Small intestine (tissue), 7 donors: ENCODE measurements around the gene ITPRIPL2. TPM values are rescaled to one million over a fixed set of nuclear protein-coding genes. Genes with fewer than 3 reads are reported as not detected.

Experiments
- DNase-seq, 2 donors: peaks; one replicate each; pipeline versions ENCODE4 v3.0.0 to v3.0.0-alpha.2; 2013
- FAIRE-seq: peaks from 2 replicates; lab custom pipeline; 2012; peaks lifted over from hg19 to GRCh38; lab: Jason Lieb, UNC
- H3K27ac ChIP-seq, 3 donors: one replicate each; pipeline ENCODE4 v1.5.1; 2013; ENCODE audit warnings: low read length in 2 of 3, mild to moderate bottlenecking in 2 of 3, control low read depth in 1 of 3, inconsistent platforms in 1 of 3, low read depth in 1 of 3, moderate library complexity in 1 of 3
- H3K27me3 ChIP-seq, 3 donors: one replicate each; pipeline ENCODE4 v1.6.1; 2013; ENCODE audit warnings: low read length in 3 of 3, inconsistent platforms in 1 of 3; ENCODE audit not compliant: control insufficient read depth in 3 of 3, insufficient read depth in 3 of 3
- H3K36me3 ChIP-seq, 3 donors: one replicate each; pipeline ENCODE4 v1.6.1; 2013; ENCODE audit warnings: low read length in 3 of 3, inconsistent platforms in 1 of 3, low read depth in 1 of 3, mild to moderate bottlenecking in 1 of 3, moderate library complexity in 1 of 3; ENCODE audit not compliant: control insufficient read depth in 3 of 3, insufficient read depth in 2 of 3
- H3K4me1 ChIP-seq, 3 donors: one replicate each; pipeline ENCODE4 v1.6.1; 2013; ENCODE audit warnings: low read length in 2 of 3, inconsistent platforms in 1 of 3, low read depth in 1 of 3, mild to moderate bottlenecking in 1 of 3, moderate library complexity in 1 of 3; ENCODE audit not compliant: control insufficient read depth in 3 of 3, insufficient read depth in 2 of 3
- H3K4me3 ChIP-seq, 3 donors: one replicate each; pipeline ENCODE4 v1.5.1; 2013; ENCODE audit warnings: low read length in 3 of 3, control low read depth in 1 of 3, inconsistent platforms in 1 of 3, low read depth in 1 of 3, mild to moderate bottlenecking in 1 of 3, moderate library complexity in 1 of 3
- H3K9me3 ChIP-seq, 2 donors: one replicate each; pipeline ENCODE4 v1.6.1; 2013; ENCODE audit warnings: low read depth in 1 of 2, low read length in 1 of 2; ENCODE audit not compliant: control insufficient read depth in 2 of 2, insufficient read depth in 1 of 2
- whole genome bisulfite sequencing, 3 donors: extraction: QIAGEN DNeasy Blood & Tissue Kit; methylation state at CpG; one replicate each; pipeline ENCODE4 v1.1.7; 2013; 5-methylcytosine and 5-hydroxymethylcytosine counted together
- polyA plus RNA-seq, 4 donors: library from polyadenylated mRNA; stranded (reverse) in 3 of 4; unstranded in 1 of 4; fragments of 200-250 nt in 3 of 4; fragments of 120-200 nt in 1 of 4; gene quantifications; one replicate each; pipeline versions ENCODE4 v1.2.1 to v1.2.3, GENCODE V29; 2013
- donor health status: healthy with polysubstance abuse.
- donor health status: control.
- donor health status: control.
- donor health status: Bipolar disorder and iron deficiency.
- donor health status: healthy.

Gene ITPRIPL2
- polyA plus RNA-seq, 4 donors: 3.6 to 7.2 (median 6.1) TPM

GRCh38 chr16:19110537-19111360 lies 3.0 kb upstream of the ITPRIPL2 start:
- Histone ChIP-seq H3K4me1 (peaks cover 3 to 28% (median 4%) of the 10 kb centered on the region in 3 donors), H3K4me3 (no peak overlapping the region), H3K9me3 (no peaks in the 10 kb centered on the region), H3K36me3 (peaks cover 0 to 8% (median 0%) of the 10 kb centered on the region in 3 donors), H3K27me3 (peaks cover 0 to 12% (median 0%) of the 10 kb centered on the region in 3 donors), H3K27ac (no peak overlapping the region)
- 82 to 86% (median 85%) methylated on average over 4 of the region's 4 CpGs for WGBS, 3 donors
- DNase-seq (no peak), FAIRE-seq (no peak)

- no peaks in the 10 kb centered on the region for H3K9me3 ChIP-seq
- H3K4me1 ChIP-seq: peaks cover 3 to 28% (median 12%) of the 10 kb centered on the region in 3 donors
- H3K27ac ChIP-seq: no peak overlapping the region
- no peak overlapping the region for H3K4me3 ChIP-seq
- peaks cover 0 to 16% (median 0%) of the 10 kb centered on the region in 3 donors for H3K27me3 ChIP-seq
- 94 to 97% (median 96%) methylated on average over 2 of the region's 2 CpGs for WGBS, 3 donors
- no peak for DNase-seq
- no peak for FAIRE-seq
- peaks cover 0 to 11% (median 0%) of the 10 kb centered on the region in 3 donors for H3K36me3 ChIP-seq
Observed at GRCh38 chr16:19112099-19112407, 1.7 kb upstream of the ITPRIPL2 start.

GRCh38 chr16:19114359-19115147 lies 789 bp downstream of the ITPRIPL2 start:
- Histone ChIP-seq H3K27ac (peak overlapping the region; percentile 48 to 95 (median 90)), H3K4me1 (peaks cover 0 to 15% (median 8%) of the 10 kb centered on the region in 3 donors), H3K36me3 (peaks cover 0 to 11% (median 0%) of the 10 kb centered on the region in 3 donors), H3K4me3 (peak overlapping the region; percentile 49 to 73 (median 62)), H3K27me3 (peaks cover 0 to 16% (median 0%) of the 10 kb centered on the region in 3 donors), H3K9me3 (no peaks in the 10 kb centered on the region)
- FAIRE-seq: no peak
- DNase-seq: peak; percentile 51 to 80
- WGBS, 3 donors: 11 to 21% (median 15%) methylated on average over 65 to 80 of the region's 80 CpGs

GRCh38 chr16:19115148-19116021 lies 1.6 kb downstream of the ITPRIPL2 start:
- FAIRE-seq: no peak
- DNase-seq: no peak
- Histone ChIP-seq H3K27me3 (peaks cover 0 to 16% (median 0%) of the 10 kb centered on the region in 3 donors), H3K9me3 (no peaks in the 10 kb centered on the region), H3K36me3 (peaks cover 0 to 13% (median 0%) of the 10 kb centered on the region in 3 donors), H3K4me1 (peaks cover 0 to 15% (median 8%) of the 10 kb centered on the region in 3 donors), H3K4me3 (peak overlapping the region in 2 of 3 donors; percentile 49 to 73), H3K27ac (peak overlapping the region in 2 of 3 donors; percentile 22 to 95)
- 77 to 94% (median 92%) methylated on average over 47 to 50 of the region's 50 CpGs for WGBS, 3 donors

- Histone ChIP-seq H3K27ac (peak overlapping the region in 2 of 3 donors; percentile 50 to 79), H3K4me1 (peaks cover 0 to 15% (median 5%) of the 10 kb centered on the region in 3 donors), H3K27me3 (peaks cover 0 to 16% (median 0%) of the 10 kb centered on the region in 3 donors), H3K4me3 (no peak overlapping the region), H3K9me3 (no peaks in the 10 kb centered on the region), H3K36me3 (peaks cover 0 to 15% (median 0%) of the 10 kb centered on the region in 3 donors)
- DNase-seq (no peak), FAIRE-seq (no peak)
- WGBS, 3 donors: 60 to 78% (median 65%) methylated on average over 6 of the region's 6 CpGs
Observed at GRCh38 chr16:19116711-19117449, 3.1 kb downstream of the ITPRIPL2 start.

GRCh38 chr16:19118938-19119431 lies 5.2 kb downstream of the ITPRIPL2 start:
- H3K27me3 ChIP-seq: peaks cover 0 to 16% (median 0%) of the 10 kb centered on the region in 3 donors
- H3K4me3 ChIP-seq: peak overlapping the region in 1 of 3 donors; percentile 3
- H3K4me1 ChIP-seq: peaks cover 0 to 17% (median 5%) of the 10 kb centered on the region in 3 donors
- H3K27ac ChIP-seq: peak overlapping the region in 2 of 3 donors; percentile 45 to 92
- FAIRE-seq (no peak), DNase-seq (no peak)
- WGBS, 3 donors: 27 to 79% (median 46%) methylated on average over 6 of the region's 6 CpGs
- H3K36me3 ChIP-seq: peaks cover 0 to 15% (median 0%) of the 10 kb centered on the region in 3 donors
- no peaks in the 10 kb centered on the region for H3K9me3 ChIP-seq

- H3K27me3 ChIP-seq: peaks cover 0 to 13% (median 0%) of the 10 kb centered on the region in 3 donors
- 36 to 58% (median 44%) methylated on average over 5 of the region's 5 CpGs for WGBS, 3 donors
- H3K9me3 ChIP-seq: no peaks in the 10 kb centered on the region
- FAIRE-seq (no peak), DNase-seq (no peak)
- H3K4me1 ChIP-seq: peaks cover 0 to 17% (median 3%) of the 10 kb centered on the region in 3 donors
- H3K27ac ChIP-seq: peak overlapping the region in 1 of 3 donors; percentile 92
- H3K4me3 ChIP-seq: no peak overlapping the region
- H3K36me3 ChIP-seq: peaks cover 0 to 15% (median 0%) of the 10 kb centered on the region in 3 donors
Observed at GRCh38 chr16:19119564-19119963, 5.8 kb downstream of the ITPRIPL2 start.
